GM23248 (cell line): Measurements from ENCODE around the gene GNA15.

Experiments used
- EZH2 ChIP-seq: fragments of 200-600 bp; sonication (generic); IDR thresholded peaks from 2 replicates; pipeline ENCODE4 v1.6.1; 2018; ENCODE audit warnings: antibody characterized with exemption, mild to moderate bottlenecking; ENCODE audit not compliant: insufficient read depth, poor library complexity, severe bottlenecking
- EZH2phosphoT487 ChIP-seq: fragments of 200-600 bp; sonication (generic); IDR thresholded peaks from 2 replicates; pipeline ENCODE4 v1.6.1; 2018; ENCODE audit warnings: antibody characterized with exemption, moderate library complexity, mild to moderate bottlenecking, low read depth; ENCODE audit not compliant: insufficient read depth

DNA sequence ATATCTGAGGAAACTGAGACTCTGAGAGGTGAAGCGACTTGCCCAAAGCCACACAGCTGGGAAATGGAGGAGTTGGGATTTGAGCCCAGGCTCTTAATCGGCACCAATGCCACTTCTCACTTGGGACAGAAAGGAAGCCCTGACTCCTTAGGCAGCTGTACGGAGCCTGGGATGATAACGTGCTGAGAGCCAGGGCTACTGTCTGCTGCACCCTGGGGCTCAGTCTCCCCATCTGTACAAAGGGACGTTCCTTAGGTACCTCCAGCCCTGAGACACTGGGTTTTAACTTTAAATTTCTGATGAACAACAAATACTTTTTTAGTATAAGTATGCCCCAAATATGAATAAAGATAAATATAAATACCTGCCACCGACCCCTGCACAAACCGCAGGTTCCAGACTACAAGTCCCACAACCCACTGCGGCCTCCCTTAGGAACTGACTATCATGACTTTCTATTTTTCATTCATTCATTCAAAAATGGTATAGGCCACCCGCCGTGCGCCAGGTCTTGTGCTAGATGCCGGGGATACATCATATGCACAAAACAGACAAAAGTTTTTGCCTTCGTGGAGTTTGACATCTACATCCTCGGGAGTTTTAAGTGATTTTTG is 49.1 kb downstream of the GNA15 start:
- TF ChIP-seq EZH2 (no peak), EZH2phosphoT487 (no peak)
